K562 (cell line): ENCODE measurements around the gene C21orf58. TPM values are rescaled to one million over a fixed set of nuclear protein-coding genes. Genes with fewer than 3 reads are reported as not detected.

ENCODE experiments used
- ARID3A ChIP-seq: IDR thresholded peaks from 2 replicates; pipeline ENCODE4 v1.6.1; 2012; ENCODE audit warnings: low read depth, low read length, improper control_type of control experiment, borderline replicate concordance
- BHLHE40 ChIP-seq: IDR thresholded peaks from 2 replicates; pipeline ENCODE4 v1.6.1; 2011; ENCODE audit warnings: low read length, improper control_type of control experiment
- CHD1 ChIP-seq: fragments of 200-600 bp; sonication (generic); IDR thresholded peaks from one replicate; pipeline ENCODE4 v1.6.1; 2012; ENCODE audit warnings: mild to moderate bottlenecking, moderate library complexity, low read length, inconsistent platforms
- FOXM1 ChIP-seq, 2 experiments: fragments of 450-650 bp in 1 of 2; sonication (generic) in 1 of 2; formaldehyde crosslinking in 1 of 2; IDR thresholded peaks; 2 replicates each; pipeline versions ENCODE4 v1.6.1 to v1.9.0; 2017 to 2022; ENCODE audit warnings: low read depth in 2 of 2, mild to moderate bottlenecking in 2 of 2, missing genetic modification reagents in 1 of 2, moderate library complexity in 1 of 2
- FOXP1 ChIP-seq: sonication (generic); formaldehyde crosslinking; IDR thresholded peaks from 2 replicates; pipeline ENCODE4 v1.8.0; 2022; ENCODE audit warnings: mild to moderate bottlenecking, missing genetic modification reagents
- HINFP ChIP-seq: fragments of 450-650 bp; conservative IDR thresholded peaks from 2 replicates; pipeline ENCODE4 v1.6.1; 2016; ENCODE audit warnings: missing genetic modification characterization, low read depth, mild to moderate bottlenecking, control low read depth, missing compliant biosample characterization
- HMG20B ChIP-seq: fragments of 250-450 bp; sonication (Bioruptor Pico); IDR thresholded peaks from 2 replicates; pipeline ENCODE4 v1.5.0; 2021; ENCODE audit warnings: mild to moderate bottlenecking
- HNRNPLL ChIP-seq: fragments of 200-400 bp; formaldehyde crosslinking; IDR thresholded peaks from 2 replicates; pipeline ENCODE4 v1.6.1; 2017; ENCODE audit warnings: low read length, low read depth, mild to moderate bottlenecking; ENCODE audit not compliant: poor library complexity, severe bottlenecking
- NFIC ChIP-seq: fragments of 450-650 bp; IDR thresholded peaks from 2 replicates; pipeline ENCODE4 v1.6.1; 2017; ENCODE audit warnings: mild to moderate bottlenecking, inconsistent platforms
- POLR3A ChIP-seq: IDR thresholded peaks from 2 replicates; pipeline ENCODE4 v1.6.1; 2011; ENCODE audit warnings: borderline replicate concordance, mild to moderate bottlenecking, moderate library complexity; ENCODE audit not compliant: insufficient read length, insufficient read depth; ENCODE audit errors: extremely low read depth
- RAD51 ChIP-seq: fragments of 450-650 bp; IDR thresholded peaks from 2 replicates; pipeline ENCODE4 v1.7.1; 2016; ENCODE audit warnings: low read depth, mild to moderate bottlenecking, borderline replicate concordance
- SREBF1 ChIP-seq: fragments of 150-350 bp; IDR thresholded peaks from 2 replicates; pipeline ENCODE4 v1.6.1; 2014; ENCODE audit warnings: antibody characterized with exemption, low read depth, low read length, borderline replicate concordance
- TAL1 ChIP-seq: fragments of 450-650 bp; IDR thresholded peaks from 2 replicates; pipeline ENCODE4 v1.6.1; 2016; ENCODE audit warnings: mild to moderate bottlenecking
- THRAP3 ChIP-seq: fragments of 450-650 bp; IDR thresholded peaks from 2 replicates; pipeline ENCODE4 v1.6.1; 2016; ENCODE audit warnings: mild to moderate bottlenecking, inconsistent platforms, borderline replicate concordance
- U2AF1 ChIP-seq: fragments of 200-400 bp; formaldehyde crosslinking; optimal IDR thresholded peaks from 2 replicates; pipeline ENCODE3; 2017; ENCODE audit warnings: mild to moderate bottlenecking, low read depth, low read length, moderate library complexity
- ZNF239 ChIP-seq: fragments of 250-450 bp; sonication (Bioruptor Pico); IDR thresholded peaks from 2 replicates; pipeline ENCODE4 v1.4.0; 2020; ENCODE audit warnings: mild to moderate bottlenecking
- ZNF444 ChIP-seq: fragments of 250-450 bp; sonication (Bioruptor Pico); IDR thresholded peaks from 2 replicates; pipeline ENCODE4 v1.4.0; 2020; ENCODE audit warnings: mild to moderate bottlenecking, moderate library complexity
- ZNF79 ChIP-seq: fragments of 250-450 bp; sonication (Bioruptor Pico); IDR thresholded peaks from 2 replicates; pipeline ENCODE4 v1.4.0; 2020; ENCODE audit warnings: low read depth, mild to moderate bottlenecking, moderate library complexity
- polyA plus RNA-seq, 8 experiments: library from polyadenylated mRNA; depleted of rRNA in 4 of 8; stranded (reverse) in 5 of 8; unstranded in 3 of 8; fragments of >200 nt; fragmentation: Nextera tagmentation in 2 of 8; fragmentation: Illumina TruSeq in 1 of 8; extraction: Ambion mirVana in 2 of 8; extraction: Trizol in 1 of 8; gene quantifications; 2 replicates each; pipeline versions ENCODE4 v1.2.1 to v1.2.3, GENCODE V29; 2011 to 2014; ENCODE audit warnings: inconsistent platforms in 1 of 8, missing spikeins in 1 of 8
- total RNA-seq, 7 experiments: library from RNA; depleted of rRNA in 6 of 7; stranded (reverse); fragments of >200 nt in 6 of 7; fragmentation: Illumina TruSeq in 2 of 7; extraction: Trizol in 2 of 7; gene quantifications; 2 replicates each; pipeline versions ENCODE4 v1.2.1 to v1.2.3, GENCODE V29; 2011 to 2021; ENCODE audit warnings: low replicate concordance in 1 of 7
- TF ChIP-seq, protein P1 (sequence below): fragments of 150-350 bp; IDR thresholded peaks from 2 replicates; pipeline ENCODE4 v1.6.1; 2014; ENCODE audit warnings: low read depth, mild to moderate bottlenecking, low read length, borderline replicate concordance
- TF ChIP-seq, protein P2 (sequence below): fragments of 450-650 bp; formaldehyde crosslinking; IDR thresholded peaks from 2 replicates; pipeline ENCODE4 v1.4.0; 2020; ENCODE audit warnings: mild to moderate bottlenecking

The C21orf58 gene
- total and polyA plus RNA-seq, 9 of the 15 experiments (the other 6 are each of a cell fraction or from before 2014, with no cell fraction given), result 1.2 to 30.5 (median 12.4) TPM

DNA sequence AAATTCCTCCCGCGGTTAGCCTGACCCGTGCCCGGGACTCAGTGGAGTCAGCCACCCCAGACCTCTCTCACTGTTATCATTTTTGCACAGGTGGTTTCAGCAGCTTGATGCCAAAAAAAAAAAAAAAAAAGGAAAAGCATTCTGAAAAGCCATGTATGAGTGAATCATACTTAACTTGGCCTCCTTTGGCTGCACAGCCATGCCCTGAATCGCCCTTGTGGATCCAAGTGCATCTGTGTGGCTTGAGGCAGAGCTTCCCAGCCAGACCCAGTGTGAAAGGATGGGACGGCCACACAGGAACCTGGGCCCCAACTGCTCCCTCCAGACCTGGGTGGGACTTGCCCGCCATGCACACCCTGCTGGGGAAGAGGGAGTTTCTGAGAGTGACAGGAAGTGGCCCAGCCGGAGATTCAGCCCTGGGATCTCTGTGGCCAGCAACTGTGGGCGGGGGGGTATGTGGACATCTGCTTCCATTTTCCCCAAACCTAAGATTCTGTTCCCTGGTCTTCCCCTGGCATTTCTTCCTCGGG, 29.0 kb downstream of the C21orf58 start (continued):
- TF ChIP-seq FOXM1 (IDR thresholded peaks at IDR 0.05; ENCODE audit: low read depth), result peak; percentile 50; the same call in 1 of the 2 replicates
- no peak for TF ChIP-seq FOXM1 (CRISPR knock-in tag; IDR thresholded peaks at IDR 0.05; ENCODE audit: low read depth)
- TF ChIP-seq HMG20B (CRISPR knock-in tag), result no peak
- TF ChIP-seq HINFP (tag), result 0 out of 2 replicates have a peak, but pooled peaks have one; percentile 8
- no peak for TF ChIP-seq U2AF1
- TF ChIP-seq, protein P1, sequence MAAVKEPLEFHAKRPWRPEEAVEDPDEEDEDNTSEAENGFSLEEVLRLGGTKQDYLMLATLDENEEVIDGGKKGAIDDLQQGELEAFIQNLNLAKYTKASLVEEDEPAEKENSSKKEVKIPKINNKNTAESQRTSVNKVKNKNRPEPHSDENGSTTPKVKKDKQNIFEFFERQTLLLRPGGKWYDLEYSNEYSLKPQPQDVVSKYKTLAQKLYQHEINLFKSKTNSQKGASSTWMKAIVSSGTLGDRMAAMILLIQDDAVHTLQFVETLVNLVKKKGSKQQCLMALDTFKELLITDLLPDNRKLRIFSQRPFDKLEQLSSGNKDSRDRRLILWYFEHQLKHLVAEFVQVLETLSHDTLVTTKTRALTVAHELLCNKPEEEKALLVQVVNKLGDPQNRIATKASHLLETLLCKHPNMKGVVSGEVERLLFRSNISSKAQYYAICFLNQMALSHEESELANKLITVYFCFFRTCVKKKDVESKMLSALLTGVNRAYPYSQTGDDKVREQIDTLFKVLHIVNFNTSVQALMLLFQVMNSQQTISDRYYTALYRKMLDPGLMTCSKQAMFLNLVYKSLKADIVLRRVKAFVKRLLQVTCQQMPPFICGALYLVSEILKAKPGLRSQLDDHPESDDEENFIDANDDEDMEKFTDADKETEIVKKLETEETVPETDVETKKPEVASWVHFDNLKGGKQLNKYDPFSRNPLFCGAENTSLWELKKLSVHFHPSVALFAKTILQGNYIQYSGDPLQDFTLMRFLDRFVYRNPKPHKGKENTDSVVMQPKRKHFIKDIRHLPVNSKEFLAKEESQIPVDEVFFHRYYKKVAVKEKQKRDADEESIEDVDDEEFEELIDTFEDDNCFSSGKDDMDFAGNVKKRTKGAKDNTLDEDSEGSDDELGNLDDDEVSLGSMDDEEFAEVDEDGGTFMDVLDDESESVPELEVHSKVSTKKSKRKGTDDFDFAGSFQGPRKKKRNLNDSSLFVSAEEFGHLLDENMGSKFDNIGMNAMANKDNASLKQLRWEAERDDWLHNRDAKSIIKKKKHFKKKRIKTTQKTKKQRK, result no peak
- no peak for TF ChIP-seq BHLHE40
- TF ChIP-seq, protein P2, sequence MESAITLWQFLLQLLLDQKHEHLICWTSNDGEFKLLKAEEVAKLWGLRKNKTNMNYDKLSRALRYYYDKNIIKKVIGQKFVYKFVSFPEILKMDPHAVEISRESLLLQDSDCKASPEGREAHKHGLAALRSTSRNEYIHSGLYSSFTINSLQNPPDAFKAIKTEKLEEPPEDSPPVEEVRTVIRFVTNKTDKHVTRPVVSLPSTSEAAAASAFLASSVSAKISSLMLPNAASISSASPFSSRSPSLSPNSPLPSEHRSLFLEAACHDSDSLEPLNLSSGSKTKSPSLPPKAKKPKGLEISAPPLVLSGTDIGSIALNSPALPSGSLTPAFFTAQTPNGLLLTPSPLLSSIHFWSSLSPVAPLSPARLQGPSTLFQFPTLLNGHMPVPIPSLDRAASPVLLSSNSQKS (CRISPR knock-in tag), result no peak
- no peak for TF ChIP-seq ZNF239 (CRISPR knock-in tag)
- no peak for TF ChIP-seq ZNF79
- TF ChIP-seq THRAP3, result no peak
- TF ChIP-seq SREBF1, result no peak
- no peak for TF ChIP-seq POLR3A
- TF ChIP-seq RAD51, result peak; percentile 28; the same call in 1 of the 2 replicates
- no peak for TF ChIP-seq ARID3A
- TF ChIP-seq CHD1, result no peak
- TF ChIP-seq NFIC, result peak; percentile 71
- no peak for TF ChIP-seq ZNF444 (CRISPR knock-in tag)
- peak; percentile 75 for TF ChIP-seq TAL1
- no peak for TF ChIP-seq HNRNPLL
- no peak for TF ChIP-seq FOXP1 (CRISPR knock-in tag)
